GM19035 (cell line): Measurements from ENCODE around the gene CCDC150.
"Not testable (repeated sequence)": the region's sequence is repeated elsewhere in the genome, so short reads cannot be mapped to it uniquely, and the experiment has no call there.

Experiments used
- ATAC-seq: cut with Tn5 transposase; IDR thresholded peaks from one replicate; pipeline ENCODE4 v1.9.1; 2021; ENCODE audit not compliant: unreplicated experiment

Gene CCDC150

DNA sequence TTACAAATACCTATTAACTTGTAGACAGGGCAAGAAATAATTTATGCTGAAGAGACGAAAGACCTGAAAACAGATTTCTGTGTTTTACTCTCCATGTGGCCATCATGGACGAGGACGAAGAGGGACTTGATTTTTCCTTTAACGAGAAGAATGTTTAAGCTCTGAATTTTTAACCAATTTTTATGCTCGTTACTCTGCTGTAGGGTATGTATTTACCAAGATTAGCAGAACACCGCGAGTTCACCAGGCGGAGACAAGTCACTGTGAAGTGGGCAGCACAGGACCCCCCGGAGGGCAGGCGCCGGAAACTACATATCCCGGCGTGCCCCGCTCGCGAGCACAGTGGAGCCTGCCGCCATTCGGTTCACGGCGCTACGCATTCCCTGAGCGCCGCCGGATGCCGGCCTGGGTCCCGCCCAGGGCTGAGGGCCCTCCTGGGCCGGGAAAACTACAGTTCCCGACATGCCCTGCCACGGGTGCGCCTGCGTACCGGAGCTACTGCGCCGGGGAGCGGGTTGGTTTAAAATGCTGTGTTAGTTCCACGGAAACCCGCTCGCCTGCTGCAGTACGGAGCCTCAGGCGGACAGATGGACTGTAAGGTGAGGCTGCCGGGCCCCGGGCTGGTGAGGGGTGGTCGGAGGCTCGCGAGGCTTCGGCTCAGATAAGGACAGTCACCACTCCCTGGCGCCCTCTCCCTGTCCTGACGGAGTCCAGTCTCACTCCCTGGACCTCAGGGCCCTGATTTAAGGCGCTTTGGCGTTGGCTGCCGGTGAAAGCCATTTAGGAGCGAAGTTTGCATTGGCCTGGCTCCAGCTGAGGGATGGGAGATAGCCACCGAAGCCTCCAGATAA, at the start of gene CCDC150:
Gene CCDC150, plus strand, starts transcription at position 536 of the 851 bp plus-strand sequence. Its CDS starts 52 bp downstream, at position 588.
- ATAC-seq, result peak; percentile 99

DNA sequence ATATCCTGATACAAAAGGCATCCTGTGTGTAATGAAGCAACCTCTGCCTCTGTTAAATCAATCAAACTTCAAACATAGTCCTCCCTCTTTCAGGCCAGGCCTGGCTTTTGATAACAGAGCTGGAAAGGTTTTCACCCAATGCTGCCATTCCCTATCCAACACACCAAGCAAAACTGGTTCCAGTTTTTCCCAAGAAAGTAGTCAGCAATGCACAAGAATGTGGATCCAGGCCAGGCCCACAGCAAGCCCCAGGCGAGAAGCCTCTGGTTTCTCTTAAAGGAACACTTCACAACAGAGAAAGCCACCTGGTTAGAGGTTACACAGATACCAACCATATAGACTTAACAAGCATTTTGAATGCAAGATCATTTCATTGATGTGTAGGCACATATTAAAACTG, 49.2 kb upstream of the CCDC150 start:
- no peak for ATAC-seq

DNA sequence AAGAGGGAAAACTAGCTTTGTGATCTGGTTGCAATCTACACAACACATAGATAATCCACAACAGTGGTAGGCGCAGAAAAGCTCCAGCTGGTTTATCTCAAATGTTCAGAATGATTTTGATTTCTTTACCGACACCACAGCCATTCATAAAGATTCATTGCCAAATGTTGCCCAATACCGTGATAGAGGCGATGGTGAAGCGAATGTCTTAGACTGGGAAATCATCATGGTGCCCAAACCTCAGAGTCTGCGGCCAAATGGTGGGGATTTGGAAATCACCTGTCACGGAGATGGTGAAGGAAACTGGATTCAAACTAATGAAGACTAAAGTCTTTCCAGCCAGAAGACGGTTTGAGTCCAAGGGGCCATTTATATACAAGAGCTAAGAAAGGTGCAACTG, 48.5 kb upstream of the CCDC150 start:
- no peak for ATAC-seq

DNA sequence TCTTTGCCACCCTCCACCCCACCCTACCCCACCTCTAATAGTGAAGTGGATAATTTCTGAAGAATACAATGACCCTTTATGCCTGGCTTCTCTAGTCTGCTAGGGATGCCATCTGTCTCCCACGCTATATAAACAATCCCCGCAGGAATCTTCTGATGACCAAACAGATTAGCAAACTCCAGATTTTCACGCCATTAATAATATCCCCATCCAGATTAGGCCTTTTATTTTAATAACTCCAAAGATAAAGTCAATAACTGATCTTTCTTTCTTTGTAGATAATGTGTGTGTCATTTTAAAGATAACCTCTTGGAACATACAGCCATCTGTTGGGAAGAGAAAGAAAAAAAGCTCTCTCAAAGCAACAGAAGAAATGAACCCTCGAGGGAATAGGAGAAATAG, 47.9 kb upstream of the CCDC150 start:
- no peak for ATAC-seq

DNA sequence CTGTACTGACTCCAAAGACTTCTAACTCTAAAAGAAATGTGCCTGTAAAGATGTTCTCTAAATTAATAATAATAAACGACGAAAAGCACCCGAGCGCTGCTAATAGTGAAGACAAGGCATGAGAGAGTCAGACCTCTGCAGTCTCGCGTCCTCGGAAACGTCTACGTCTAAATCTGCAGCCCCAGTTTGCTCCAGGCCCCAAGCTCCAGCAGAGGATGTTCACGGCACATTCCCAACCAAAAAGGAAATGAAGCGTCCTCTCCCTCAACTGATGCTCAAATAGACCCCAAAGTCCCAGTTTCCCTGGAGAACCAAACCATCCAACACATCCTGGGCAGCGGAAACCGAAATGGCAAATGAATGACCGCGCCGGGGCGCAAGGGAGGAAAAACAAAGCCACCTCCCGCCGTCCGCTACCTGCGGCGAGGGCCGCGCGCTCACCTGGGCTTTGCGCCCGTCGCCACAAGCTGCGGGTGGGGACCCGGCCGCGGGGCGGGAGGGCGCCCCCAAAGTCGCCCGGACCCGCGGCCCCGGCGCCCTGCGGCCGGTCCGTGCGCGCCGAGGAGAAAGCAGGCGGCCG, 47.1 kb upstream of the CCDC150 start:
- peak; percentile 39 for ATAC-seq

DNA sequence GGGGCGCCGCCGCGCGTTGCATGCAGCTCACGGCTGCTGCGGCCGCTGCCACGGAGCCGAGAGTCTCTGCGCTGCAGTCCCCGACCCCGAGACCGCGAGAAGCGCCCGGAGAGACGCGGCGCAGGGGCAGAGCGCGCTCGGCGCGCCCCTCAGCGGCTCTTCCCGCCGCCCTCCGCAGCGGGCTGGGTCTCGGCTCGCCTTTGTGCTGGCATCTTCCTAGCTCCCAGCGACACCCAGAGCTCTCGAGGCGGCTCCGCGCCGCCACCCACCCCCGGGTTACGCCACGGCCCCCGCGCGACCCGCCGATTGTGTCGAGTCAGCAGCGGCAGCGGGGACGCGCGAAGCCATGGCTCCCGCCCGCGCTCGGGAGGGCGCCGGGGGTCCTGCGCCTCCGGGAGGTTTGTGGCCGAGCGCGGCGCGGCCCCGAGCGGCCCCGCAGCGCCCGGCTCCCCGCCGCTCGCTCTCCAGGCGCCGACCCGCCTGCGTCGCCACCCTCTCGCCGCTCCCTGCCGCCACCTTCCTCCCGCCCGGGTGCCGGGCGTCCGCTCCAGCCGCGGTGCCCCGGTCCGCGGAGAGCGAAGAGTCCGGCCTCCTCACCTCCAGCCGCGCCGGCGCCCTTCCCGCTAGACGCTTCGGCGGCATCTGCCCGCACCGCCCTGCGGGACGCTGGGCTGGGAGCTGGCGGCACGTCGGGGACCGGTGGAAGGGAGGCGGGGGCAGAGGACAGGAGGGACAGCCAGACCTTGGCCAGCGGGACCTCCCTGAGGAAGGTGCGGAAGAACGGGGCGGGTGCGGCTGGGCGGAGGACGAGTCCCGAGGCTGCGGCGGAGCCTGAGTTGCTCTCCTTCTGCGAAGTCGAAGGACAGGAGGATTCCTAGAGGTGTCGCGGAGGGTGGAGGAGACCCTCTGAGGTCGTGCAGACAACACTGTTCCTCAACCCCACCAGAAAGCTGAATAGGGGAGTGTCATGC, 46.3 kb upstream of the CCDC150 start, which contains the start of gene HECW2:
Gene HECW2, minus strand, starts transcription at position 644 of the 971 bp plus-strand sequence.
- peak; percentile 77 for ATAC-seq

DNA sequence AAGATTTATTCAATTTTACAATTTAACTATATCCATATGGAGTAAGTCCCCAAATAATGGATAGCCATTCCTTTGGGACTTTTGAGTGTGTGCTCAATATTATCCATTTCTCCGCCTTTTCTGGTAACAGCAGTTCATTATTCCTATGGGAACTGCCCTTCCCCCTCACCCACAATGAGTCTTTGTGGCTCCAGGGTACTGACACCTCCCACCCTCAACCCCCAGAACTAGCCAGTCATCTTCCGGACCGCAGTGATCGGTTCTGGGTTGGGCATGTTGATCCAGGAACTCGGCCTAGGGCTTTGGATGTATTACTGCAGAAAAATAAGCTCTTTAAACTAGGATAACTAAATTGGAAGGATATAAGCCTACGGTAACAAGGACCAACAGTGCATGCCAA, 45.4 kb upstream of the CCDC150 start:
- no peak for ATAC-seq

DNA sequence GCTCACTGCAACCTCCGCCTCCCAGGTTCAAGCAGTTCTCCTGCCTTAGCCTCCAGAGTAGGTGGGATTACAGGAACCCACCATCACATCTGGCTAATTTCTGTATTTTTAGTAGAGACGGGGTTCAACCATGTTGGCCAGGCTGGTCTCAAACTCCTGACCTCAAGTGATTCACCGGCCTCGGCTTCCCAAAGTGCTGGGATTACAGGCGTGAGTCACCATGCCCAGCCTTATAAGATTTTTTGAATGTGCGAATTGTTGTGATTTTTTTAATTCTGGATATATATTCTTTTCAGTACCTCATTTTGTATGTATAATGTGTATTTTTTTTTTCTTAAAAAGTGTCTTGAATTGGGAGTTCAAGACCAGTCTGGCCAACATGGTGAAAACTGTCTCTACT, 42.0 kb upstream of the CCDC150 start:
- no peak for ATAC-seq

DNA sequence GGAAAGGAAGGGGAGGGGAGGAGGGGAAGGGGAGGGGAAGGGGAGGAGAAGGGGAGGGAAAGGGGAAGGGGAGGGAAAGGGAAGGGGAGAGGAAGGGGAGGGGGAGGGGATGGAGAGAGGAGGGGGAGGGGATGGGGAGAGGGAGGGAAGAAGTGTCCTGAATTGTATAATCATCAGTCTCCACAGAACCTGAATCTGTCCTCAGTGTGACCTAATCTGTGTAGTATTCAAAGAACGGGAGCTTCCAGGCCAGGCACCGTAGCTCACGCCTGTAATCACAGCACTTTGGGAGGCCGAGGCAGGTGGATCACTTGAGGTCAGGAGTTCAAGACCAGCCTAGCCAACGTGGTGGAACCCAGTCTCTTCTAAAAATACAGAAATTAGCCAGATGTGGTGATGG, 41.1 kb upstream of the CCDC150 start:
- ATAC-seq, result no peak

DNA sequence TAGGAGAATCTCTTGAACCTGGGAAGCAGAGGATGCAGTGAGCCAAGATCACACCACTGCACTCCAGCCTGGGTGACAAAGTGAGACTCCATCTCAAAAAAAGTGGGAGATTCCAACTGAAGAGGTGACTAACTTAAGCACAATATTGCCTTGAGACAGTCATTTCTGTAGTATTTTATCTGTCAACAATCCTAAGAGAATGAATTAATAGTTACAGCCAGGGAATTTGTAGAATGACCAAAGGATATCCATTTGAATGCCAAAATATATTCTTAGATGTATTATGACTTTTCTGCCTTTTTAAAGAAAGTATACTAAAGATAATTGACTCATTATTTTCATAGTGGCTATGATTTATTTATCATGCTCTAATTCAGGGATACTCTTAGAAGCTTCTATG, 40.7 kb upstream of the CCDC150 start:
- no peak for ATAC-seq

DNA sequence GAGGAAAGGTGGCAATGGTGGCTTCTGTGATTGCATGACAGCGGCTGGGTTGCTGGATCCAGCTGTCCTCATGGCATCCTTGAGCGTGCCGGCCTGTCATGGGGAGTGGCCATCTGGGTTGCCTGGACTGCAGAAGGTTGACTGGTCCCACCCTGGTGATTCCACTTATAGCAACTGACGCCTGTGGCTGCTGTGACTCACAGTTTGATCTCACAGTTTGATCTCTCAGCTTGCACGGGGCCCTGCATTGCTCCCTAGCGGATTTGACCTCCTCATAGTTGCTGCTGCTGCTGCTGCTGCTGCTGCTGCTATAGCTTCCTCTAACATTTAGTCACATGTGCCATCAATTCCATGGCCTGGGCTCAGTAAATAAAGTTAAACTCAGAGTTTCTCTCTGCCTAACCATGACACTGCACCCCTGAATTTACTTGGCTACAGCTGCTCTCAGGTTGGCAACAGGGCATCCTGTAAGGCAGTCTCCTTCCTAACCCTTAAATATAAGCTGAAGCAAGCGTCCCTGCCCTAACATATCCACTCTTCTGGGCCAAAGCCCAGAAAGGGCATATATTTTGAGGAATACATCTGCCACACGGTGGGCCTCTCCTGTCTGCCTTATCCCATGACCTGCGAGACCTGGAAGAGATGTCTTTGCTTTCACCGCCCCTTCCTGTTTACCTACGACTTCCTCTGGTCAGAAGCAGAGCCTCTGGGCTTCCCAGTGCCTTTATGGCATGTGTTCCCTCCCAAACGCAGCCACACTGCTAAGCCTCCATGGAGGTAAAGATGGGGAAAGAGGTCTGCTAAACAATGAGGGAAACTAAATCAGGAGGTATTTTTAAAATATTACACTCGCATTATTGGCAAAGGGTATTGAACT, 37.8 kb upstream of the CCDC150 start:
- no peak for ATAC-seq

DNA sequence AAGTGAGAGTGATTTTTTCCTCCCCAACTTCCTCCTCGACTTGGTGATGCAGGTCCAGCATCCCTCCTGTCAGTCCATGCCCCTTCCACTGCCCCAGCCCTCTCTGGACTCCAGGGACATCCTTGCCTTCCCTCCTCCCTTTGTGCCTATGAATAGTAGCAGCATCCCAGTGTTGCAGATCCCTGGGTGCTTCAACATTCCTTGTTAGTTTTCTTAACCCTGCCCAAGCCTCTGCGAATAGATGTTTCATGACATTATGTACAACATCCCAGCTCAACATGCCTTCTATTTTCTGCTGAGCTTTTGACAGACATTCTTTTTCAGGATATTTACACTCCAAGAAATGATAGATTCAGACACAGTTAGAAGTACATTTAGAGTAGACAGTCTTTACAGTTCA, 35.3 kb upstream of the CCDC150 start:
- ATAC-seq, result no peak

DNA sequence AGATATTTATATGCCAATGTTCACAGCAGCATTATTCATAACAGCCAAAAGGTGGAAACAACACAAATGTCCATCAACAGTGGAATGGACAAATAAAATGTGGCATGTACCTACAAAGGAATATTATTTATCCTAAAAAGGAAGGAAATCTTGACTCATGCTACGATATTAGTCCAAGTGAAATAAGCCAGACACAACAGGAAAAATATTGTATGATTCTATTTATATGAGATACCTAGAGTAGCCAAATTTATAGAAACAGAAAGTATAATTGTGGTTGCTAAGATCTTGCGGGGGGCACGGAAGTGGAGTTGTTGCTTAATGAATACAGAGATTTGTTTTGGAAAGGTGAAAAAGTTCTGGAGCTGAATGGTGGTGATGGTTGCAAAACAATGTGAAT, 33.0 kb upstream of the CCDC150 start:
- no peak for ATAC-seq

DNA sequence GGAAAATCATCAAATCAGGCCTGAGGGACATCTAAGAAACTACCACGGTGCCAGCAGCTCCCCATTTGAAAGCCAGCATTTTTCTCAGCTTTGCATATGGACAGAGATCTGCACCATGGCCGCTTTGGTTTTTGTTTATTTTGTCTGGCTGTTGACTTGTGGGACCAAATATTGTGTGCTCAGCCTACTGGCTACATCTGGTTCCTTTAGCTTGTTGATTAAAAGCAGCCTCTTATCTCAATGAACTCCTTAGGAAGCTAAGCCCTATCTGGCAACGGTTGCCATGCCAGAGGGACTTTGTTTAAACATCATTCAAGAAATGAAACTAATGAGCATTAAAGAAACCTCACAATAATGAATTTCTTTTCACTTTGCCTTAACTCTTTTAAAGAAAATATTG, 32.4 kb upstream of the CCDC150 start:
- no peak for ATAC-seq

DNA sequence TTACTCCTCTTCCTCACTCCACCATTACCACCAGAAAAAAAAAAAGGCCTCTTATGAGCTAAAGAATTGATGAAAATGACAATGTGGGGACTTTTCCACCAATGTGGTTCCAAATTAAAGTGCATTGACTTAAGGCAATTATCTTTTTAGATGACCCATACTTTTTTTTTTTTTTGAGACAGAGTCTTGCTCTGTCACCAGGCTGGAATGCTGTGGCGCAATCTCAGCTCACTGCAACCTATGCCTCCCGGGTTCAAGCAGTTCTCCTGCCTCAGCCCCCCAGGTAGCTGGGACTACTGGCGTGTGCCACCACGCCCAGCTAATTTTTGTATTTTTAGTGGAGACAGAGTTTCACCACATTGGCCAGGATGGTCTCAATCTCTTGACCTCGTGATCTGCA, 31.6 kb upstream of the CCDC150 start:
- ATAC-seq, result not testable (repeated sequence)

DNA sequence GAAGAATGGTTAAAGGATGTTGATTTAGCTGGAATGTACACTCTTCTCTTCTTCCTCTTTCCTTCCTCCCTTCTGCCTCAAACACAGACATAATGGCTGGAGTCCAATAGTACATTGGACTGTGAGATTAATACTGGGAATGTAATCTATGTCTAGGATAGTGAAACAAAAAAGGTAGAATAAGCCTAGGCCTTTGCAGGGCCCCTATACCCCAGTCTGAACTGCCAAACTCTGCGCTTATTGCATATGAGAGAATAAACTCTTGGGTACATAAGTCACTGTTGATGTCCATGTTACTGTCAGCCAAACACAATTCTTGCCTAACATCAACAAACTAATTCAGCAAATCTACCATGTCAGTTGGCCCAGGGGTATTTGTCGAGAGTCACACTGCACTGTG, 29.7 kb upstream of the CCDC150 start:
- no peak for ATAC-seq

DNA sequence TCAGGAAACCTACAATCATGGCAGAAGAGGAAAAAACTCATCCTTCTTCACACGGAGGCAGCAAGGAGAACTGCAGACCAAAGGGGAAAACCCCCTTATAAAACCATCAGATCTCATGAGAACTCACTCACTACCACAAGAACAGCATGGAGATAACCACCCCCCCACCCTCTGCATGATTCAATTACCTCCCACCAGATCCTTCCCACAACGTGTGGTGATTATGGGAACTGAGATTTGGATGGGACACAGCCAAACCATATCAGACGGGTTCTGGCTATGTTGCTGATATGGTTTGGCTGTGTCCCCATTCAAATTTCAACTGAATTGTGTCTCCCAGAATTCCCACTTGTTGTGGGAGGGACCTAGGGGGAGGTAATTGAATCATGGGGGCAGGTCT, 28.7 kb upstream of the CCDC150 start:
- ATAC-seq, result no peak

DNA sequence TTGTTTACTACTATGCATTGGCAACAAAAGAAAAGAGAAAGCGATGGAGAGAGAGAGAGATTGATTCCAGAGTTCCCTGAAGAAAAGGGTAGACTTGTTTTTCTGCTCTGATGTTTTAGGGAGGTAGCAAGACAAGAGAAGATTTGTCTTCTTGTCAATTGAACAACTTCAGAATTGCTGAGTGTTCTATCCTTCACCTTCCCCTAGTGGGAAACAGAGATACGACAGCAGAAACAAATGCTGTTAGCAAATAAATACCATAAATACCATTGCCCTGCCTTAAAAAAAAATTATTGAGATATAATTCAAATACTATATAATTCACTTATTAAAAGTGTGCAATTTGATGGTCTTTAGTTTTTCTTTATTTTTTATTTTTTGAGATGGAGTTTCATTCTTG, 26.2 kb upstream of the CCDC150 start:
- ATAC-seq, result no peak

DNA sequence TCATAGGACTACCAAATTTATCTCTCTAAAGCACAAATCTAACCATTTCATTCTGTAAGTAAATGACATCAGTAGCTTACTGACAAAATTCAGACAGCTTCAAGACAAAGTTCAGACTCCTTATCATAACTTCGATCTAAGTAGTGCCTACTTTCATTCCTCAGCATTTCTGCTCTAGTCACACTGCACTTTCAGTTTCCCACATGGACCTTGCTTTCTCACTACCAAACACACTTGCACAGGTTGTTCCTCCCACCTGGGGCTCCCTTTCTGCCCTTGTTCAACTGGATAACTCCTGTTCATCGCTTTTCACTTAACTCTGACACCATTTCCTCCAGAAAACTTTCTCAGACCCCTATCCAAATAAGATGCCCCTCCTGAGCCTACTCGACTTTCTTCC, 22.1 kb upstream of the CCDC150 start:
- no peak for ATAC-seq

DNA sequence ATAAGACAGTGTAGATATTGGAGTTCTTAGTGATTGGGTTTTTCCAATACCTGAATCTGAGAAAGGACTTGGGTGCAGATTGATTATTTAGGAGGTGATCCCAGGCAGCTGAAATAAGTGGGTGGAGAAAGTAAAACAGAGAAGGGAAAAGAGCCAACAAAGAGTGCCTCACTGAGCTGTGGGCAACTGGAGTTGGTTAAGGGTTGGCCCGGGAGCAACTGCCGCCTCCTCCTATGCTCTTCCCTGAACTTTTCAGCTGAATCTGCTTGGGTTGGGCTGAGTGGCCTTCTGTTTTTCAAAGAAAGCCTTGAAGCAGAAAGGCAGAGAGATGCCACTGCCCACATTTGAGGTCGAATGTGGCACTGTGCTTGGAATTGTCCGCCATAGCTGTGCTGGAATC, 20.9 kb upstream of the CCDC150 start:
- ATAC-seq, result no peak
